GM12878 (cell line): ENCODE results near the gene KTN1. TPM values are rescaled to one million over a fixed set of nuclear protein-coding genes. Genes with fewer than 3 reads are reported as not detected.

Experiments used
- BCLAF1 ChIP-seq: fragments of 450-650 bp; IDR thresholded peaks from 2 replicates; pipeline ENCODE4 v1.6.1; 2017; ENCODE audit warnings: antibody characterized with exemption, mild to moderate bottlenecking, moderate library complexity
- EZH2 ChIP-seq: IDR thresholded peaks from 2 replicates; pipeline ENCODE4 v1.6.1; 2012; ENCODE audit warnings: low read depth, mild to moderate bottlenecking, control low read depth, inconsistent platforms, low read length, borderline replicate concordance; ENCODE audit not compliant: control insufficient read depth
- GATAD2B ChIP-seq: fragments of 450-650 bp; conservative IDR thresholded peaks from 2 replicates; pipeline ENCODE4 v1.6.1; 2017; ENCODE audit warnings: low read depth, mild to moderate bottlenecking, moderate library complexity
- NKRF ChIP-seq: fragments of 450-650 bp; conservative IDR thresholded peaks from 2 replicates; pipeline ENCODE4 v1.6.1; 2017; ENCODE audit warnings: mild to moderate bottlenecking, moderate library complexity
- REST ChIP-seq: IDR thresholded peaks from 2 replicates; pipeline ENCODE4 v1.6.1; 2012; ENCODE audit warnings: mild to moderate bottlenecking, low read depth, low read length
- SMARCA5 ChIP-seq: fragments of 450-650 bp; IDR thresholded peaks from 2 replicates; pipeline ENCODE4 v1.6.1; 2017; ENCODE audit warnings: mild to moderate bottlenecking
- ZNF207 ChIP-seq: fragments of 450-650 bp; IDR thresholded peaks from 2 replicates; pipeline ENCODE4 v1.6.1; 2014; ENCODE audit warnings: antibody characterized with exemption, mild to moderate bottlenecking, borderline replicate concordance
- polyA plus RNA-seq, 11 experiments: library from polyadenylated mRNA; depleted of rRNA in 4 of 11; unstranded in 6 of 11; stranded (reverse) in 5 of 11; fragments of >200 nt; fragmentation: Nextera tagmentation in 4 of 11; fragmentation: Illumina TruSeq in 1 of 11; extraction: Ambion mirVana in 4 of 11; extraction: Trizol in 1 of 11; gene quantifications; 1 replicate in 1 of 11; 2 replicates in 10 of 11; pipeline versions ENCODE4 v1.2.1 to v1.2.3, GENCODE V29; 2011 to 2016; ENCODE audit warnings: inconsistent platforms in 2 of 11, missing spikeins in 2 of 11, low read depth in 1 of 11
- total RNA-seq, 4 experiments: library from RNA; depleted of rRNA in 3 of 4; stranded (reverse); fragments of >200 nt in 3 of 4; fragmentation: Illumina TruSeq in 1 of 4; extraction: Trizol in 1 of 4; gene quantifications; 2 replicates each; pipeline versions ENCODE4 v1.2.1 to v1.2.3, GENCODE V29; 2013 to 2021

The KTN1 gene
- total and polyA plus RNA-seq, 10 of the 15 experiments (the other 5 are each of a cell fraction or from before 2014, with no cell fraction given): 50.6 to 154 (median 84.2) TPM

- no peak for TF ChIP-seq NKRF
- TF ChIP-seq SMARCA5: no peak
- no peak for TF ChIP-seq ZNF207
- no peak for TF ChIP-seq REST
- no peak for TF ChIP-seq EZH2
- no peak for TF ChIP-seq BCLAF1
- no peak for TF ChIP-seq GATAD2B
Measured at GRCh38 chr14:55609681-55610080, 29.7 kb downstream of the KTN1 start (continued).
